K562 (cell line): ENCODE measurements around the gene MDP1. TPM values are rescaled to one million over a fixed set of nuclear protein-coding genes. Genes with fewer than 3 reads are reported as not detected.

Source experiments
- ATAC-seq: fragments of 200-7000 bp; cut with Tn5 transposase; 3 replicates; pipeline ENCODE4 v1.9.1; 2020; ENCODE audit warnings: moderate library complexity
- BruUV-seq: library from RNA; stranded (reverse); fragments of 400-500 nt; replicated peaks from 2 replicates; lab custom pipeline; 2021; lab: Mats Ljungman, UMichigan
- CTCF ChIA-PET: fragments of 300-600 bp; formaldehyde crosslinking; extraction: SDS; loops from one replicate; lab custom pipeline; 2021; ENCODE audit warnings: low intra/inter-chr PET ratio; lab: Yijun Ruan, JAX
- POLR2A ChIA-PET: fragments of 300-600, 350-650 bp; sonication (Branson Sonifier 250); formaldehyde crosslinking; extraction: SDS; loops from one replicate; lab custom pipeline; 2021; ENCODE audit warnings: antibody characterized with exemption, inconsistent platforms; lab: Yijun Ruan, JAX
- DNase-seq, 4 experiments: peaks; one replicate each; pipeline versions ENCODE4 v3.0.0 to v3.0.0-alpha.2; 2011 to 2018; ENCODE audit warnings: low spot score in 3 of 4, mixed read lengths in 3 of 4; ENCODE audit errors: extremely low read depth in 1 of 4
- FAIRE-seq: peaks from 2 replicates; lab custom pipeline; 2011; peaks lifted over from hg19 to GRCh38; lab: Jason Lieb, UNC
- H2AFZ ChIP-seq: 2 replicates; pipeline ENCODE4 v1.6.0; 2011; ENCODE audit warnings: low read depth, low read length, control low read depth, inconsistent platforms
- H3K27ac ChIP-seq: fragments of 200-600 bp; 3 replicates; pipeline ENCODE4 v1.8.0; 2011; ENCODE audit warnings: low read depth, mild to moderate bottlenecking, control low read depth, inconsistent platforms, low read length, moderate library complexity, mixed read lengths; ENCODE audit errors: extremely low read depth
- H3K27me3 ChIP-seq, 2 experiments: fragments of 300-600 bp in 1 of 2; 2 replicates in 1 of 2; 3 replicates in 1 of 2; pipeline versions ENCODE4 v1.6.0 to v1.8.0; 2011; ENCODE audit warnings: inconsistent platforms in 2 of 2, low read length in 2 of 2, mild to moderate bottlenecking in 1 of 2, mixed read lengths in 1 of 2, moderate library complexity in 1 of 2; ENCODE audit not compliant: control insufficient read depth in 2 of 2, insufficient read depth in 2 of 2
- H3K36me3 ChIP-seq: fragments of 300-600 bp; 3 replicates; pipeline ENCODE4 v1.8.0; 2011; ENCODE audit warnings: mild to moderate bottlenecking, low read length, inconsistent platforms; ENCODE audit not compliant: control insufficient read depth, insufficient read depth
- H3K4me1 ChIP-seq, 2 experiments: fragments of 200-600 bp in 1 of 2; replicated peaks in 1 of 2; 2 replicates in 1 of 2; 3 replicates in 1 of 2; pipeline versions ENCODE4 v1.5.1 to v1.8.0; 2011; ENCODE audit warnings: inconsistent platforms in 2 of 2, low read length in 2 of 2, mild to moderate bottlenecking in 1 of 2, mixed read lengths in 1 of 2, moderate library complexity in 1 of 2; ENCODE audit not compliant: control insufficient read depth in 2 of 2, insufficient read depth in 2 of 2
- H3K4me2 ChIP-seq: 2 replicates; pipeline ENCODE4 v1.6.1; 2011; ENCODE audit warnings: low read length, control low read depth, inconsistent platforms, mixed read lengths; ENCODE audit not compliant: insufficient read depth
- H3K4me3 ChIP-seq: fragments of 200-600 bp; sonication (generic), shearing (Covaris generic); 2 replicates; pipeline ENCODE4 v1.5.1; 2016; ENCODE audit warnings: control low read depth, inconsistent platforms
- H3K79me2 ChIP-seq: fragments of 200-600 bp; 3 replicates; pipeline ENCODE4 v1.8.0; 2011; ENCODE audit warnings: low read length, inconsistent platforms; ENCODE audit not compliant: control insufficient read depth, insufficient read depth
- H3K9ac ChIP-seq, 2 experiments: 2 replicates each; pipeline versions ENCODE4 v1.6.0 to v1.6.1; 2011; ENCODE audit warnings: low read depth in 2 of 2, low read length in 2 of 2, control low read depth in 1 of 2, inconsistent platforms in 1 of 2, mild to moderate bottlenecking in 1 of 2, mixed read lengths in 1 of 2; ENCODE audit not compliant: insufficient read depth in 1 of 2
- H3K9me1 ChIP-seq: one replicate; pipeline ENCODE4 v1.6.0; 2011; ENCODE audit warnings: inconsistent platforms, mild to moderate bottlenecking, low read length, moderate library complexity; ENCODE audit not compliant: control insufficient read depth, insufficient read depth
- H3K9me3 ChIP-seq: replicated peaks from 2 replicates; pipeline ENCODE4 v1.5.1; 2011; ENCODE audit warnings: low read depth, low read length, inconsistent platforms; ENCODE audit not compliant: control insufficient read depth, insufficient read depth
- H4K20me1 ChIP-seq: replicated peaks from 2 replicates; pipeline ENCODE4 v1.6.1; 2011; ENCODE audit warnings: low read length, inconsistent platforms, mixed read lengths; ENCODE audit not compliant: control insufficient read depth, insufficient read depth
- ARID2 ChIP-seq: fragments of 450-650 bp; IDR thresholded peaks from 2 replicates; pipeline ENCODE4 v1.6.1; 2017; ENCODE audit warnings: antibody characterized with exemption, mild to moderate bottlenecking
- NCOA1 ChIP-seq: fragments of 450-650 bp; IDR thresholded peaks from 2 replicates; pipeline ENCODE4 v1.6.1; 2016; ENCODE audit warnings: low read depth
- NFIX ChIP-seq: fragments of 250-450 bp; sonication (Bioruptor Pico); IDR thresholded peaks from 2 replicates; pipeline ENCODE4 v1.4.0; 2020; ENCODE audit warnings: low read depth, mild to moderate bottlenecking, moderate library complexity
- POLR2G ChIP-seq: fragments of 200-400 bp; formaldehyde crosslinking; IDR thresholded peaks from 2 replicates; pipeline ENCODE4 v1.6.1; 2017; ENCODE audit warnings: low read depth, mild to moderate bottlenecking, antibody characterized with exemption, low read length, moderate library complexity
- RBFOX2 ChIP-seq: fragments of 200-400 bp; formaldehyde crosslinking; IDR thresholded peaks from 2 replicates; pipeline ENCODE4 v1.6.1; 2017; ENCODE audit warnings: low read depth, mild to moderate bottlenecking, low read length, moderate library complexity
- RBM14 ChIP-seq: fragments of 200-400 bp; formaldehyde crosslinking; IDR thresholded peaks from 2 replicates; pipeline ENCODE4 v1.6.1; 2018; ENCODE audit warnings: low read depth, mild to moderate bottlenecking, low read length, moderate library complexity, borderline replicate concordance; ENCODE audit not compliant: insufficient read depth
- SRSF1 ChIP-seq: fragments of 200-400 bp; formaldehyde crosslinking; IDR thresholded peaks from 2 replicates; pipeline ENCODE4 v1.6.1; 2017; ENCODE audit warnings: mild to moderate bottlenecking, low read depth, low read length, moderate library complexity
- XRCC3 ChIP-seq: fragments of 450-650 bp; IDR thresholded peaks from 2 replicates; pipeline ENCODE4 v1.6.1; 2017; ENCODE audit warnings: mild to moderate bottlenecking, moderate library complexity
- WGBS: fragments of 100-300 bp; shearing (Covaris generic); methylation state at CpG from one replicate; pipeline ENCODE4 v1.1.6; 2016; ENCODE audit warnings: low coverage, mixed read lengths; ENCODE audit not compliant: insufficient coverage; ENCODE audit errors: missing lambda C conversion rate; 5-methylcytosine and 5-hydroxymethylcytosine counted together
- in situ Hi-C: fragments of 300-500 bp; cut with MboI; formaldehyde crosslinking; loops from 4 replicates; pipeline ENCODE4 v1.15.0; 2018; ENCODE audit warnings: inconsistent platforms, mixed read lengths
- intact Hi-C: fragments of 100-400 bp; cut with micrococcal nuclease; formaldehyde crosslinking; loops from 2 replicates; pipeline ENCODE4 v1.14.2; 2022
- polyA plus RNA-seq, 8 experiments: library from polyadenylated mRNA; depleted of rRNA in 4 of 8; stranded (reverse) in 5 of 8; unstranded in 3 of 8; fragments of >200 nt; fragmentation: Nextera tagmentation in 2 of 8; fragmentation: Illumina TruSeq in 1 of 8; extraction: Ambion mirVana in 2 of 8; extraction: Trizol in 1 of 8; gene quantifications; 2 replicates each; pipeline versions ENCODE4 v1.2.1 to v1.2.3, GENCODE V29; 2011 to 2014; ENCODE audit warnings: inconsistent platforms in 1 of 8, missing spikeins in 1 of 8
- total RNA-seq, 7 experiments: library from RNA; depleted of rRNA in 6 of 7; stranded (reverse); fragments of >200 nt in 6 of 7; fragmentation: Illumina TruSeq in 2 of 7; extraction: Trizol in 2 of 7; gene quantifications; 2 replicates each; pipeline versions ENCODE4 v1.2.1 to v1.2.3, GENCODE V29; 2011 to 2021; ENCODE audit warnings: low replicate concordance in 1 of 7

MDP1 gene
- total and polyA plus RNA-seq, 9 of the 15 experiments (the other 6 are each of a cell fraction or from before 2014, with no cell fraction given), result 2.7 to 29.6 (median 11.0) TPM

GRCh38 chr14:24183014-24183481 lies 32.8 kb downstream of the MDP1 start:
- TF ChIP-seq SRSF1, result no peak
- no peak for TF ChIP-seq NFIX (CRISPR knock-in tag)
- no peak for TF ChIP-seq XRCC3
- peak; percentile 60 for TF ChIP-seq POLR2G
- no peak for TF ChIP-seq ARID2
- no peak for TF ChIP-seq NCOA1
- peak; percentile 42 for TF ChIP-seq RBFOX2
- TF ChIP-seq RBM14, result no peak
- no peak for FAIRE-seq

More at GRCh38 chr14:24183014-24183481, 32.8 kb downstream of the MDP1 start:
- no peaks in the 10 kb centered on the region for H3K27me3 ChIP-seq
- no peak overlapping the region for H3K4me3 ChIP-seq
- H3K79me2 ChIP-seq, result peaks cover 12% of the 10 kb centered on the region
- peaks cover 6% of the 10 kb centered on the region; the same call in 1 of the 2 replicates for H4K20me1 ChIP-seq
- no peak overlapping the region for H3K27ac ChIP-seq
- CTCF ChIA-PET, result no interaction called here
- in situ Hi-C loops, result no loop called here
- DNase-seq (no peak), ATAC-seq (no peak)
- H2AFZ ChIP-seq, result no peak overlapping the region
- H3K4me2 ChIP-seq, result no peak overlapping the region
- H3K9ac ChIP-seq, result no peak overlapping the region
- POLR2A ChIA-PET, result no interaction called here
- no TSS peak for BruUV-seq
- WGBS, result 93% methylated on average over 5 of the region's 15 CpGs
- H3K9me1 ChIP-seq, result peaks cover 2% of the 10 kb centered on the region
- peaks cover 94% of the 10 kb centered on the region; the same call in 2 of the 3 replicates for H3K36me3 ChIP-seq
- H3K9me3 ChIP-seq, result no peaks in the 10 kb centered on the region
- intact Hi-C loops, result no loop called here
- H3K4me1 ChIP-seq, result peaks cover 0 to 12% of the 10 kb centered on the region in 2 experiments; a peak in 3 of 5 replicates
